NT2/D1 (cell line): ENCODE results near the gene CATSPERE.

Experiments
- YY1 ChIP-seq: IDR thresholded peaks from 2 replicates; pipeline ENCODE4 v1.6.1; 2011; ENCODE audit not compliant: insufficient read length, insufficient read depth
- ZNF274 ChIP-seq: IDR thresholded peaks from 2 replicates; pipeline ENCODE4 v1.6.1; 2011; ENCODE audit warnings: mild to moderate bottlenecking, low read depth, low read length

GRCh38 chr1:244680667-244681066, 219.6 kb downstream of the CATSPERE start:
- TF ChIP-seq YY1 (no peak), ZNF274 (no peak)
